Prostate gland (tissue), 2 donors: ENCODE measurements around the gene PDE8B.

Experiments used
- POLR2A ChIP-seq: fragments of 450-650 bp; IDR thresholded peaks from one replicate; pipeline ENCODE4 v1.6.1; 2016; ENCODE audit warnings: antibody characterized with exemption, mild to moderate bottlenecking
- POLR2AphosphoS5 ChIP-seq: sonication (generic); formaldehyde crosslinking; IDR thresholded peaks from one replicate; pipeline ENCODE4 v1.6.1; 2017; ENCODE audit warnings: antibody characterized with exemption
- TF ChIP-seq, protein P1 (sequence below), 4 experiments: fragments of 200-600 bp in 2 of 4; fragments of 450-650 bp in 2 of 4; sonication (generic) in 2 of 4; IDR thresholded peaks; 1 replicate in 3 of 4; 2 replicates in 1 of 4; pipeline ENCODE4 v1.5.1; 2016 to 2019; ENCODE audit warnings: antibody characterized with exemption in 4 of 4, mild to moderate bottlenecking in 2 of 4, moderate library complexity in 2 of 4

DNA sequence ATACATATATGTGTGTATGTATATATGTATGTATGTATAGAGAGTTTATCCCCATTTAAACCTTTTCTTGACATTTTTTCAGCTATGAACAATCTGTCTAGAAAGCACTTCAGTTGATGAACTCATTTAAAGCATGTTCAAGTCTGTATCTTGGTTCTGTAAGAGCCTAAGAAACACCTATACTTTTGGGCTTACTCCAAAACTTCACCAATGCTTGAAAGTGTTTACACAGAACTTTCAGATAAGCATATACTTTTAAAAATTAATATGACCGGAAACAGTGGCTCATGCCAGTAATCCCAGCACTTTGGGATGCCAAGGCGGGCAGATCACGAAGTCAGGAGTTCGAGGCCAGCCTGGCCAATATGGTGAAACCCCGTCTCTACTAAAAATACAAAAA is 250.8 kb downstream of the PDE8B start:
- TF ChIP-seq POLR2A (no peak), POLR2AphosphoS5 (no peak)
- TF ChIP-seq, protein P1, sequence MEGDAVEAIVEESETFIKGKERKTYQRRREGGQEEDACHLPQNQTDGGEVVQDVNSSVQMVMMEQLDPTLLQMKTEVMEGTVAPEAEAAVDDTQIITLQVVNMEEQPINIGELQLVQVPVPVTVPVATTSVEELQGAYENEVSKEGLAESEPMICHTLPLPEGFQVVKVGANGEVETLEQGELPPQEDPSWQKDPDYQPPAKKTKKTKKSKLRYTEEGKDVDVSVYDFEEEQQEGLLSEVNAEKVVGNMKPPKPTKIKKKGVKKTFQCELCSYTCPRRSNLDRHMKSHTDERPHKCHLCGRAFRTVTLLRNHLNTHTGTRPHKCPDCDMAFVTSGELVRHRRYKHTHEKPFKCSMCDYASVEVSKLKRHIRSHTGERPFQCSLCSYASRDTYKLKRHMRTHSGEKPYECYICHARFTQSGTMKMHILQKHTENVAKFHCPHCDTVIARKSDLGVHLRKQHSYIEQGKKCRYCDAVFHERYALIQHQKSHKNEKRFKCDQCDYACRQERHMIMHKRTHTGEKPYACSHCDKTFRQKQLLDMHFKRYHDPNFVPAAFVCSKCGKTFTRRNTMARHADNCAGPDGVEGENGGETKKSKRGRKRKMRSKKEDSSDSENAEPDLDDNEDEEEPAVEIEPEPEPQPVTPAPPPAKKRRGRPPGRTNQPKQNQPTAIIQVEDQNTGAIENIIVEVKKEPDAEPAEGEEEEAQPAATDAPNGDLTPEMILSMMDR (IDR thresholded peaks at IDR 0.05), result no peak
